H9 (cell line): Measurements from ENCODE around the gene SURF2. TPM values are rescaled to one million over a fixed set of nuclear protein-coding genes. Genes with fewer than 3 reads are reported as not detected.
"Not testable (repeated sequence)": the region's sequence is repeated elsewhere in the genome, so short reads cannot be mapped to it uniquely, and the experiment has no call there.

ENCODE experiments used
- DNase-seq: peaks from one replicate; pipeline ENCODE4 v3.0.0-alpha.2; 2017
- H2AFZ ChIP-seq: one replicate; pipeline ENCODE4 v1.6.1; 2013; ENCODE audit warnings: mild to moderate bottlenecking, low read length, control low read depth, moderate library complexity
- H2AK5ac ChIP-seq: 2 replicates; pipeline ENCODE4 v1.6.1; 2013; ENCODE audit warnings: low read length, control low read depth, mixed read lengths; ENCODE audit not compliant: insufficient read length
- H2BK120ac ChIP-seq: one replicate; pipeline ENCODE4 v1.6.1; 2013; ENCODE audit warnings: low read depth, mild to moderate bottlenecking, low read length, control low read depth, inconsistent platforms; ENCODE audit not compliant: poor library complexity, severe bottlenecking
- H2BK12ac ChIP-seq: 2 replicates; pipeline ENCODE4 v1.6.1; 2013; ENCODE audit warnings: low read length, control low read depth, mixed read lengths, low read depth; ENCODE audit not compliant: insufficient read length
- H2BK15ac ChIP-seq: 2 replicates; pipeline ENCODE4 v1.6.1; 2013; ENCODE audit warnings: low read depth, low read length, control low read depth
- H2BK20ac ChIP-seq: one replicate; pipeline ENCODE4 v1.6.1; 2013; ENCODE audit warnings: low read depth, mild to moderate bottlenecking, low read length, control low read depth, inconsistent platforms; ENCODE audit not compliant: poor library complexity, severe bottlenecking
- H2BK5ac ChIP-seq: 2 replicates; pipeline ENCODE4 v1.6.1; 2013; ENCODE audit warnings: low read length, control low read depth, mixed read lengths; ENCODE audit not compliant: insufficient read length
- H3K14ac ChIP-seq: 2 replicates; pipeline ENCODE4 v1.6.1; 2013; ENCODE audit warnings: low read length, control low read depth; ENCODE audit not compliant: insufficient read depth
- H3K18ac ChIP-seq: 2 replicates; pipeline ENCODE4 v1.6.1; 2013; ENCODE audit warnings: low read depth, mild to moderate bottlenecking, mixed read lengths, low read length, control low read depth; ENCODE audit not compliant: insufficient read length
- H3K23ac ChIP-seq: 2 replicates; pipeline ENCODE4 v1.6.1; 2013; ENCODE audit warnings: low read length, control low read depth, mixed read lengths, low read depth; ENCODE audit not compliant: insufficient read length
- H3K23me2 ChIP-seq: 2 replicates; pipeline ENCODE4 v1.6.1; 2013; ENCODE audit warnings: low read depth, mild to moderate bottlenecking, mixed read lengths, low read length, control low read depth; ENCODE audit not compliant: insufficient read length, poor library complexity, severe bottlenecking
- H3K27ac ChIP-seq: 2 replicates; pipeline ENCODE4 v1.5.1; 2013; ENCODE audit warnings: low read length, control low read depth, mixed read lengths, low read depth; ENCODE audit not compliant: insufficient read length
- H3K27me3 ChIP-seq: 2 replicates; pipeline ENCODE4 v1.6.1; 2013; ENCODE audit warnings: low read length, control low read depth, inconsistent platforms; ENCODE audit not compliant: insufficient read depth
- H3K4ac ChIP-seq: 2 replicates; pipeline ENCODE4 v1.6.1; 2013; ENCODE audit warnings: low read depth, mild to moderate bottlenecking, control low read depth, inconsistent platforms, low read length, moderate library complexity
- H3K4me1 ChIP-seq: 2 replicates; pipeline ENCODE4 v1.6.1; 2013; ENCODE audit warnings: low read length, control low read depth, inconsistent platforms; ENCODE audit not compliant: insufficient read depth
- H3K4me2 ChIP-seq: 2 replicates; pipeline ENCODE4 v1.6.1; 2013; ENCODE audit warnings: low read length, control low read depth, mixed read lengths; ENCODE audit not compliant: insufficient read length, insufficient read depth
- H3K56ac ChIP-seq: 2 replicates; pipeline ENCODE4 v1.6.1; 2013; ENCODE audit warnings: low read depth, mild to moderate bottlenecking, mixed read lengths, low read length, control low read depth; ENCODE audit not compliant: insufficient read length
- H3K79me1 ChIP-seq: 2 replicates; pipeline ENCODE4 v1.6.1; 2013; ENCODE audit warnings: low read depth, mild to moderate bottlenecking, moderate library complexity, low read length, control low read depth, inconsistent platforms; ENCODE audit not compliant: insufficient read depth, poor library complexity, severe bottlenecking
- H3K79me2 ChIP-seq: 2 replicates; pipeline ENCODE4 v1.6.1; 2013; ENCODE audit warnings: low read length, control low read depth, inconsistent platforms; ENCODE audit not compliant: insufficient read depth
- H3K9ac ChIP-seq: 2 replicates; pipeline ENCODE4 v1.6.1; 2013; ENCODE audit warnings: low read length, control low read depth, mixed read lengths; ENCODE audit not compliant: insufficient read length; ENCODE audit errors: extremely low read depth
- H3K9me3 ChIP-seq: one replicate; pipeline ENCODE4 v1.6.1; 2013; ENCODE audit warnings: low read depth, low read length, inconsistent platforms; ENCODE audit not compliant: control insufficient read depth
- H3T11ph ChIP-seq: one replicate; pipeline ENCODE4 v1.6.1; 2013; ENCODE audit warnings: mild to moderate bottlenecking, low read length, control low read depth, inconsistent platforms
- H4K20me1 ChIP-seq: one replicate; pipeline ENCODE4 v1.6.1; 2013; ENCODE audit not compliant: control insufficient read depth, insufficient read length, insufficient read depth
- H4K5ac ChIP-seq: 2 replicates; pipeline ENCODE4 v1.6.1; 2013; ENCODE audit warnings: low read depth, mild to moderate bottlenecking, mixed read lengths, low read length, control low read depth; ENCODE audit not compliant: insufficient read length
- H4K8ac ChIP-seq: replicated peaks from 2 replicates; pipeline ENCODE4 v1.6.1; 2013; ENCODE audit warnings: low read length, control low read depth, mixed read lengths, low read depth; ENCODE audit not compliant: insufficient read length
- H4K91ac ChIP-seq: 2 replicates; pipeline ENCODE4 v1.6.1; 2013; ENCODE audit warnings: low read depth, mild to moderate bottlenecking, moderate library complexity, mixed read lengths, low read length, control low read depth; ENCODE audit not compliant: insufficient read length
- H3K27ac Mint-ChIP-seq, 3 experiments: 2 replicates in 2 of 3; 3 replicates in 1 of 3; pipeline ENCODE4 v1.8.0; 2020 to 2021; ENCODE audit warnings: mixed read lengths in 3 of 3, mild to moderate bottlenecking in 1 of 3, moderate library complexity in 1 of 3
- H3K27me3 Mint-ChIP-seq: 2 replicates; pipeline ENCODE4 v1.8.0; 2021; ENCODE audit warnings: low read depth, mild to moderate bottlenecking, moderate library complexity, mixed read lengths
- H3K36me3 Mint-ChIP-seq, 3 experiments: 2 replicates in 2 of 3; 3 replicates in 1 of 3; pipeline ENCODE4 v1.8.0; 2020 to 2021; ENCODE audit warnings: low read depth in 3 of 3, mixed read lengths in 3 of 3; ENCODE audit not compliant: insufficient read depth in 1 of 3
- H3K4me1 Mint-ChIP-seq, 2 experiments: 2 replicates each; pipeline ENCODE4 v1.8.0; 2020; ENCODE audit warnings: mixed read lengths in 2 of 2
- H3K4me3 Mint-ChIP-seq, 2 experiments: 2 replicates in 1 of 2; 3 replicates in 1 of 2; pipeline ENCODE4 v1.8.0; 2020 to 2021; ENCODE audit warnings: mild to moderate bottlenecking in 2 of 2, mixed read lengths in 2 of 2, moderate library complexity in 1 of 2
- H3K9me3 Mint-ChIP-seq, 2 experiments: 2 replicates in 1 of 2; 3 replicates in 1 of 2; pipeline ENCODE4 v1.8.0; 2020; ENCODE audit warnings: mild to moderate bottlenecking in 2 of 2, mixed read lengths in 2 of 2, moderate library complexity in 1 of 2
- WGBS: extraction: QIAGEN DNeasy Blood & Tissue Kit; methylation state at CpG from one replicate; pipeline ENCODE4 v1.1.7; 2013; ENCODE audit warnings: missing lambda C conversion rate, low lambda C conversion rate, mixed read lengths; ENCODE audit not compliant: insufficient read length; ENCODE audit errors: extremely low coverage; 5-methylcytosine and 5-hydroxymethylcytosine counted together
- total RNA-seq: library from RNA; stranded (reverse); gene quantifications from 2 replicates; pipeline ENCODE4 v1.2.1, GENCODE V29; 2021
- TF ChIP-seq, protein P1 (sequence below): fragments of 200-600 bp; sonication (generic); conservative IDR thresholded peaks from 3 replicates; pipeline ENCODE4 v1.8.0; 2021; ENCODE audit warnings: antibody characterized with exemption, mild to moderate bottlenecking

The SURF2 gene
- total RNA-seq, 1 experiment from 2014 or later = 44.4 TPM

DNA sequence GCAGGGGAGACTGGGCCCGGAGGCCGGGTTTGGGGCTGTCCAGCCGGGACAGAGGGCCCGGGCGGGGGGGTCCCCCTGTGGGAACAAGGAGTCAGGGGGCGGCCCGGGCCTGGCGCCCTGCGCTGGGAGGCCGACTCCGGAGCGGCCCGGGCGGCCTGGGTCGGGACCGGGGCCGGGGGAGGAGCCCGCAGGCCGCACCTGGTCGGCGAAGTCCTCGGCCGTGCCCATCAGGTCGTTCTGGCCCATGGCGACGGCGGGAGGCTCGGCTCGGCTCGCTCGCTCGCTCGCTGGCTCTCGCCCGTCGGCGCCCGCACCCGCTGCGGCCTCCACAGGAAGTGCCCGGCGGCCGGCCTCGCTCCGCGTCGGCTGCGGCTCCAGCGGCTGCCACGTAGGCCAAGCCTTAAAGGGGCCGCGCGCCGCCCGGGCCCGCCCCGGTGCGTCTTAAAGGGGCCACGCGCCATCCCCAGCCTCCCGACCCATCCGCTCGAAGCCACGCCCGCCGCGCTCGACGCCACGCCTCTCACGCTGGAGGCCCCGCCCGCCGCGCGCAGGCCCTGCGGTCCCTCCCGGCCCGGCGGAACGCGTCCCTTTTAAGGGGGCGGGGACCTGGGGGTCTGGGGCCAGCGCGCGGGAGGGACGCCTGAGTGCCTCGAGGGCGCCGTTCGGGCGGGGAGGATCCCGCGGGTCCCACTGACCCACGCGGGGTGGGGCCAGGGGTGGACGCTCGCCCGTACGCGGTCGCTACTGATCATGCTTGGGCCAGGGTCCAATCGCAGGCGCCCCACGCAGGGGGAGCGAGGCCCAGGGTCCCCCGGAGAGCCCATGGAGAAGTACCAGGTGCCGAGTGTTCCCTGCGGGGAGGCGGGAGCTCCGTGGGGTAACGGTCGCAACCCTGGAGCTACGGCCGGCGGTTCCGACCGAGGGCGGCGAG is 19.6 kb downstream of the SURF2 start, which contains the start of the genes STKLD1 and SURF4:
STKLD1 (plus strand) TSS at position 643 of the 931 bp plus-strand sequence; CDS start at position 751, 108 bp downstream.
SURF4 (minus strand) TSS at position 337 of the 931 bp plus-strand sequence; CDS start at position 246, 91 bp downstream.
- H3K14ac ChIP-seq = peak within 1 kb of the TSS; percentile 90; the same call in 1 of the 2 replicates
- no peaks in the 10 kb centered on the region for H3K9me3 ChIP-seq
- H4K8ac ChIP-seq = no peak within 1 kb of the TSS
- no peak within 1 kb of the TSS for H3K23ac ChIP-seq
- H2BK12ac ChIP-seq = no peak within 1 kb of the TSS
- H3K79me1 ChIP-seq = peaks cover 16% of the 10 kb centered on the region
- no peak within 1 kb of the TSS for H3K4ac ChIP-seq
- H3T11ph ChIP-seq = no peak within 1 kb of the TSS
- H3K23me2 ChIP-seq = peaks cover 6% of the 10 kb centered on the region
- H3K4me2 ChIP-seq = peak within 1 kb of the TSS; percentile 98
- TF ChIP-seq, protein P1, sequence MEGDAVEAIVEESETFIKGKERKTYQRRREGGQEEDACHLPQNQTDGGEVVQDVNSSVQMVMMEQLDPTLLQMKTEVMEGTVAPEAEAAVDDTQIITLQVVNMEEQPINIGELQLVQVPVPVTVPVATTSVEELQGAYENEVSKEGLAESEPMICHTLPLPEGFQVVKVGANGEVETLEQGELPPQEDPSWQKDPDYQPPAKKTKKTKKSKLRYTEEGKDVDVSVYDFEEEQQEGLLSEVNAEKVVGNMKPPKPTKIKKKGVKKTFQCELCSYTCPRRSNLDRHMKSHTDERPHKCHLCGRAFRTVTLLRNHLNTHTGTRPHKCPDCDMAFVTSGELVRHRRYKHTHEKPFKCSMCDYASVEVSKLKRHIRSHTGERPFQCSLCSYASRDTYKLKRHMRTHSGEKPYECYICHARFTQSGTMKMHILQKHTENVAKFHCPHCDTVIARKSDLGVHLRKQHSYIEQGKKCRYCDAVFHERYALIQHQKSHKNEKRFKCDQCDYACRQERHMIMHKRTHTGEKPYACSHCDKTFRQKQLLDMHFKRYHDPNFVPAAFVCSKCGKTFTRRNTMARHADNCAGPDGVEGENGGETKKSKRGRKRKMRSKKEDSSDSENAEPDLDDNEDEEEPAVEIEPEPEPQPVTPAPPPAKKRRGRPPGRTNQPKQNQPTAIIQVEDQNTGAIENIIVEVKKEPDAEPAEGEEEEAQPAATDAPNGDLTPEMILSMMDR = no peak
- peaks cover 33% of the 10 kb centered on the region; the same call in 1 of the 2 replicates for H3K79me2 ChIP-seq
- peaks cover 11 to 13% of the 10 kb centered on the region in 2 experiments for H3K4me1 Mint-ChIP-seq
- no peak within 1 kb of the TSS for H2BK20ac ChIP-seq
- H3K56ac ChIP-seq = no peak within 1 kb of the TSS
- peaks cover 3 to 4% of the 10 kb centered on the region in 2 experiments; a peak in 3 of 5 replicates for H3K9me3 Mint-ChIP-seq
- no peak within 1 kb of the TSS for H4K5ac ChIP-seq
- no peaks in the 10 kb centered on the region for H3K27me3 ChIP-seq
- H3K27me3 Mint-ChIP-seq = peaks cover 30% of the 10 kb centered on the region
- peak within 1 kb of the TSS; percentile 95 to 98 for H3K4me3 Mint-ChIP-seq
- no peak within 1 kb of the TSS for H2AFZ ChIP-seq
- H3K18ac ChIP-seq = peak within 1 kb of the TSS; percentile 82
- no peak within 1 kb of the TSS for H2BK5ac ChIP-seq
- H3K4me1 ChIP-seq = no peaks in the 10 kb centered on the region
- WGBS = no CpG with 5 or more reads among the region's 120 CpGs
- peak; percentile 95 for DNase-seq
- no peak within 1 kb of the TSS for H2BK15ac ChIP-seq
- peak within 1 kb of the TSS; percentile 82 to 97 (median 95); a peak in 6 of 7 replicates for H3K27ac Mint-ChIP-seq
- no peak within 1 kb of the TSS for H4K91ac ChIP-seq
- no peaks in the 10 kb centered on the region for H4K20me1 ChIP-seq
- H3K27ac ChIP-seq = no peak within 1 kb of the TSS
- H2AK5ac ChIP-seq = no peak within 1 kb of the TSS
- peak within 1 kb of the TSS; percentile 75 for H3K9ac ChIP-seq
- H2BK120ac ChIP-seq = no peak within 1 kb of the TSS
- peaks cover 10 to 28% (median 19%) of the 10 kb centered on the region in 3 experiments; a peak in 6 of 7 replicates for H3K36me3 Mint-ChIP-seq

DNA sequence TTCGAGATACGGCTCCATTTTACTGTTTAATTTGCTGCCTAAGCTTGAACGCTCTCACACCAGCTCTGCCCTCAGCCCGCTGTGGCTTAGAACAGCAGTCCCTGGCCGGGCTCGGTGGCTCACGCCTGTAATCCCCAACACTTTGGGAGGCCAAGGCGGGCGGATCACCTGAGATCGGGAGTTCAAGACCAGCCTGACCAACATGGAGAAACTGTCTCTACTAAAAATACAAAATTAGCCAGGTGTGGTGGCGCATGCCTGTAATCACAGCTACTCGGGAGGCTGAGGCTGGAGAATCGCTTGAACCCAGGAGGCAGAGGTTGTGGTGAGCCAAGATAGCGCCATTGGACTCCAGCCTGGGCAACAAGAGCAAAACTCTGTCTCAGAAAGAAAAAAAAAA is 20.9 kb downstream of the SURF2 start:
- H3K9ac ChIP-seq, H4K20me1 ChIP-seq, H4K5ac ChIP-seq, H3K14ac ChIP-seq, DNase-seq, H4K8ac ChIP-seq, H3K27me3 ChIP-seq, H2BK5ac ChIP-seq, H3K9me3 Mint-ChIP-seq, H3K4ac ChIP-seq, H3K18ac ChIP-seq, H3K23me2 ChIP-seq, H3K56ac ChIP-seq, H3K79me1 ChIP-seq, H3T11ph ChIP-seq, H2BK15ac ChIP-seq, H2AK5ac ChIP-seq, H3K27ac Mint-ChIP-seq, H3K9me3 ChIP-seq, H3K4me2 ChIP-seq, H2AFZ ChIP-seq, H2BK20ac ChIP-seq, H3K27ac ChIP-seq, H2BK120ac ChIP-seq, H3K23ac ChIP-seq, H2BK12ac ChIP-seq, H4K91ac ChIP-seq, H3K4me1 ChIP-seq: not testable (repeated sequence)
- Mint-ChIP-seq H3K27me3 (peaks cover 30% of the 10 kb centered on the region), H3K4me1 (peaks cover 9 to 11% of the 10 kb centered on the region in 2 experiments), H3K36me3 (peaks cover 10 to 18% (median 12%) of the 10 kb centered on the region in 3 experiments; a peak in 6 of 7 replicates), H3K4me3 (peak overlapping the region; percentile 76 to 95; a peak in 4 of 5 replicates)
- peaks cover 21% of the 10 kb centered on the region; the same call in 1 of the 2 replicates for H3K79me2 ChIP-seq
- WGBS = no CpG with 5 or more reads among the region's 14 CpGs
